ENCODE data around the gene YPEL1.

The YPEL1 gene, protein sequence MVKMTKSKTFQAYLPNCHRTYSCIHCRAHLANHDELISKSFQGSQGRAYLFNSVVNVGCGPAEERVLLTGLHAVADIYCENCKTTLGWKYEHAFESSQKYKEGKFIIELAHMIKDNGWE

DNA sequence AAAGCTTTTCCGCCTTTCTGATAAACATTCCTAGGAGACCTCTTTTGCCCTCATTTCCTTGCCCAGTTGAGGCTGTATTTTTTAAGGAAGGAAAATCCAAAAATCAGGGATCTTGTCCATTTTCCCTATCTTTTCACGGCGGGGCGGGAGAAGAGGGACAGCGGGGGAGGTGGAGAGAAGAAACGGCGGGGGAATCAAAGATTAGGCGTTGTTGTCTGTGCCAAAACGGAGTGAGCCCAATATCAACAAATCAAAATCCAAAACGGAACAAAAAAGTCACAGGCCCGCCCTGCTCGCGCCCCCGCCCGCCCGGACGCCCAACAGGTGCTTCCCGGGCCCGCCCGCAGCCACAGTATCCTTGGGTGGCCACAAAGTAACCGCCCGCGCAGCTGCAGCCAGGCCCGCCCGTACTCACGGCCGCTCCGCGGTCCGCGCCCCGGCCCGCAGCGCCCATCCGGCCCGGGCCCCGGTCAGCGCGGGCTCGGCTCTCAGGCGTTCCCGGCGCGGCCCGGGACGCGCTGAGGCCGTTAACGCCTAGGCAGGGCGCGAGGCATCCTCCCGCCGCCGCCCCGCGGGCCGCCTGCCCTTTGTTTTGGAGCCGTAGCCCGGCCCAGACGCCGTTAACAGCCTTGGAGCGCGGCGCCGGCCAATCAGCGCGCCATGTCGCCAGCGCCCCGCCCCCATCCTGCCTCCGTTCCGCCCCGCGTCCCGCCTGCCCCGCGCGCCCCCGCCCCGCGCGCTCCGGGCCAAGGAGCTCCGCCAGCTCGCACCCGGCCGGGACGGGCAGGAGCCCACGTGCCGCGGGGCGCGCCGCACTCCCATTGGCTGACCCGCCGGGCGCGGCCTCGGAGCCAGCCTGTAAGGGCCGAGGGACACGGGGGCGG is at the start of gene YPEL1:
Gene YPEL1 (minus strand): TSS at position 595 of the 884 bp plus-strand sequence. CDS start 25,050 bp downstream, outside the sequence.
- DNase-seq, result peak; percentile 18

DNA sequence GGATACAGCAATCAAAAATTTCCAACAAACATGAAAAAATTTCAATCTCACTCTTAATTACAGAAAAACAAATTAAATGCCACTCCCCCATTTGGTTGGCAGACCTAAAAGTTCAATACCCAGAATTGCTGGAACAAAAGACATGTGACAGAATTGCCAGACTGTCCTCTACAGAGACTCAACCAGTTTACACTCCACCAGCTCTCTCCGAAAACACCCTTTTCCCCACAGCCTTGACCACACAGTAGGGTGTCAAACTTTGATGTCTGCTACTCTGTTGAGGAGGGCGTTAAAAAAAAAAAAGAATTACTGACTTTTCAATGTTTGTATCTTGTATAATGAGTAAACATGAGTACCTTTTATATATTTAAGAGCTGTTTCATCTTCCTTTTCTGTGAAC is 44.7 kb upstream of the YPEL1 start:
- no peak for DNase-seq

DNA sequence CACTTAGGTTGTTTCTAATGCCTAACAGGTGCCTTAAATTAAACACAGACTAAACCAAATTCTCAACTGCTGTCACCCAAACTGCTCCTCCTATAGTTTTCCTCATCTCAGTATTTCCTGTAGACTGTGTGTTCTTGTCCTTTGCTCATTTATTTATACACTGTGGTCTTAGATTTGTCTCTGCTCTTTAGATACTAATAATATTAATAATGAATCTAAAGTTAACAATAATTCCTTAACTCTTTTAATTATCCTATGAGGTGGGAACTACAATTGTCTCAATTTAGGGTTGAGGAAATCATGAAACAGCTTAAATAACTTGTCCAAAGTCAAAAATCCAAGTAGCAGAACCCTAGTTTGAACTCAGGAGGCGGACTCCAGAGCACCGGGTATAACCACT is 43.9 kb upstream of the YPEL1 start:
- no peak for DNase-seq

DNA sequence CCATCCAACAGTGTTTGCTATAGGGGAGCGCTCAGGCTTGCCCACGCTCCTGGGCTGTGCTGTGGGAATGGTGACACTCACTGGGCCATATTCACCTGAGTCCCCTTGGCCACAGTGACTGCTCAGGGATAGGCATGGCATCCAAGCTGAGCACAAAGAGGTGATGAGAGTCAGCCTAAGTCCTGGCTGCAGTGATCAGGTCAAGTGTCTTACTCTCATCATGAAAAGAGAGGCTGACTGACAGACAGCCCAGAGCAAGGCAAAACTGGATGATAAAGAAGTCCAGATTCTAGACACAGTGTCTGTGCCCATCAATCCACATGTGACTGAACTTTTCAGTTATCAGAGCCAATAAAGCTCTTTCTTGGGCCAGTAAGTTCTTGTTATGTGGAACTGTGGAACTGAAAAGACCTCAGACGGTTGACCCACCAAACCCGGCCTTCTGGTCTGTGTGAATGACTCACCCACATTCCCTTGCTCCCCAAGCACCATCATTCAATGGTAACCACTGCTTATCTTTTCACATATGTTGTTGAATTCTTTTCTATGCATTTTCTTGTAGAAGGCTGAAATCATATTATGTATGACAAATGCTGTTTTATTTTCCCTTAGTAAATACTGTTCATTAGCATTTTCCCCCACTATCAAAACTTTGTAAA is 43.2 kb upstream of the YPEL1 start:
- DNase-seq, result no peak

DNA sequence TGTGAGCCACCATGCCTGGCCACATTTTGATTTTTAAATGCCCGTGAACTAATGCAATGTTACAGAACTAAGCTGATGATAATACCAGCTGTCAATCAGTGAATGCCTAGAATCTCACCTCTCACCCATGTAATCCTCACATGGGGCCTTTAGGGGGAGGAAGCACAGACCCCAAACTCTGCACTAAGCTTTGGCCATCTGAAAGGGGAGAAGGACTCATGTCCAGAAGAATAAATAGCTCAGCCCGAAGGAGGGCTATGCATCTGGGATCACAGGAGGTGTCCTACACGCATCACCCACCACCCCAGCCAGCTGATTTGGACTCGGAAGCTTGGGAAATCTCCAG is 36.0 kb upstream of the YPEL1 start:
- DNase-seq, result no peak

DNA sequence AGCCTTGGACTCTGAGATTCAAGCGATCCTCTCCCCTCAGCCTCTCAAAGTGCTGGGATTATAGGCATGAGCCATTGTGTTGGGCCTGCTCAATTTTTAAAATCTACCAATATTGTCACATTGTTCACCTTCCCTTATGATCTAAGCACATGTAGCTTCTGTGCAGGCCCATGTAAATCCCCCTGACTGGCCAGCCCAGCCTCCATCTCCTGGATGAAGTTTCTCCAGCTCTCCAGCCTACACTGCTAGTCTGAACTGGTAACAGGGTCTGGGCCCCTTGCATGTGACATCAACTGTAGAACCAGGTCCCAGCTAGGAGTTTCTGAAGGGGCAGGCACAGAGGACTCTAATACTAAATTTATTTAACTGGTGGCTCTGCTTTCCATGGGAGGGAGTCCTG is 32.8 kb upstream of the YPEL1 start:
- no peak for DNase-seq

DNA sequence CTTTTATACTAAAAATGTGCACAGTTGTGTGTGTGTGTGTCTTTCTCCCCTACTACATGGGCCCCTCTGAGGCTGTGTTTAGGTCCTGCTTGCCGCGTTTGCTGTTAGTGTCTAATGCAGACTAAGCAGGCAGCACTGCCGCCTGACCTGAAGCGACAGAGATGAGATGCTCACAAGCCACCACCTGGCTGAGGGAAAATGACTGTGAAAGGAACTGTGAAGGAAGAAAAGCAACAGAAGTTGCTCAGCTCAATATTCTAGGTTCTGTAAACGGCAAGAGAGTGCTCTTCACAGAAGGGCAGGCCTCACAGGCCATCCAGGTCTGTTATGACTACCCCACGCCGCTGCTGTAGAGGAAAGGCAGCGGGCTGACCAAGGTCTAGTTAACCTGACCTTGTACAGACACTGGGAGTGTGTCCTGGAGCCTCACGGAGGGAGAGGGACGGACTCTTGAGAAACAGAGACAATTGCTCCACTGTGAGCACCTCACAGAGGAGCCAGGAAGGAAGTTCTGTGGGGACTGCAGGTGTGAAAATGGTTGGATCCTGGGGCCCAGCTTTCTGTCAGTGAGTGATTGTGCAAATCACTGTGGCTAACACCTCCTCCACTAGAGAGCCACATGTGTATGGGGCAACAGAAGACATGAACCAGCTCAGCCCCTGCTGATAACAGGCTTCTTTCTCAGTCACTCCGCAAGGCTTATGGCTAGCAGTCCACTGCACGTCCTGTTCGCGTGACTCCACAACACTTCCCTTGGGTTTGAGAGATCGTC is 31.3 kb upstream of the YPEL1 start:
- DNase-seq, result no peak

DNA sequence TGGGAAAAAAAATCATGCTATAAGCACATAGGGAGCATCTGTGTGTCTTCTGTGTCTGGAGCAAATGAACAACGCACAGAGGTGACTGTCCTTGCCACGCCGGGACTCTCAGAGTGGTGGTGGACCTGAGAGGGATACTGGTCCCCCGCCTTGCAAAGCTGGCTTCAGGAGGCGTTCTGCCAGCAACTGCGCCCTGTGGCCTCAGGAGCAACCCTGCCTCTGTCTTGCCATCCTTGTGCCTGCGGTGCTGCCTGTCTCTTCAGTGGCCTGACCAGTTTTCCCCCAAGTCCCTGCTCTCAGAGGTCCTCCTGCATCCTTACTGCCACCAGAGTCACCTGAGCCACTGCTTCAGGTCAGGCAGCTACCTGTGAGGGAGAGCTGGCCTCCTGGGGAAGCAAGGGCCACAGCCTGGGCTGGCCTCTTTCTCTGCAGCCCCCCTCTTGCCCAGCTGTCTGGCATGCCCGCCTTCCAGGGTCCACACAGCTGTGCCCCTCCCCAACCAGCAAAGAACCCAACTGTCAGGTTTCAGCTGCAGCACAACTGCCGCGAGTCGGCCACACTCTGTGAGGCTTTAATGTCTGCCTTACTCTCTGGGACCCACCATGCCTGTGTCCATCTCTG is 30.4 kb upstream of the YPEL1 start:
- no peak for DNase-seq

DNA sequence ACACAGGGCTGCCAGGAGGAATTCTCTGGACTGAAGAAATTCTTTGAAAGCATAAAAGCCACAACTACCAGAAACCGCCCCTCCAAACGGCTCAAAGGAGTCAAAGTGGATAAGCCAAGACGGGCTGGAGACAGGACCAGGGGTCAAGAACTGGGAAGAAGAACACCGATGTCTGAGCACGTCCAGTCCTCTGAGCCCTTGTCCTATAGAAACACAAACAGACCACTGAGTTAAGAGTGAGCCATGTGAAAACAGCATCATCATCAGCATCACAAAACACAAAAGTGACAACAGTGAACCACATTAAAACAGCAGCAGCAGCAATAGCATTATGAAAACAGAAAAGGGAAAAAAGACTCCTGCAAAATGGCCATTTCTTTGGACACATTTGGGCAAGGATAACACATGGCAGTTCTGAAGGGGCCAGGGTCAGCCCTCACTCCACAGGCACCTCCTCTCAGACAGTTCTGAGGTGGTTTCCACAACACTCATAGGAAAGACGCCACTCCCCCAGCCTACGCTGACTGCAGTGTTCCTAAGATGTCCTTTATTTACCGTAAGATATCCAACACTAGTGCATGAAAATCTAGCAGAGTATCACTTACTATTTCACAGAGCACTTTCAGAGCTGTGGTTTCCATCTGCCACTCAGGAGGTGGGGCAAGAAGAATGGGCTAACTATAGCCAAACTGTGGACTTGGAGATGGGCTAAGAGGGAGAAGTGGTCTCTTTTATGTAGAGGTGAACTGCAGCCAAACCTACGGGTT is 28.6 kb upstream of the YPEL1 start:
- DNase-seq, result no peak

DNA sequence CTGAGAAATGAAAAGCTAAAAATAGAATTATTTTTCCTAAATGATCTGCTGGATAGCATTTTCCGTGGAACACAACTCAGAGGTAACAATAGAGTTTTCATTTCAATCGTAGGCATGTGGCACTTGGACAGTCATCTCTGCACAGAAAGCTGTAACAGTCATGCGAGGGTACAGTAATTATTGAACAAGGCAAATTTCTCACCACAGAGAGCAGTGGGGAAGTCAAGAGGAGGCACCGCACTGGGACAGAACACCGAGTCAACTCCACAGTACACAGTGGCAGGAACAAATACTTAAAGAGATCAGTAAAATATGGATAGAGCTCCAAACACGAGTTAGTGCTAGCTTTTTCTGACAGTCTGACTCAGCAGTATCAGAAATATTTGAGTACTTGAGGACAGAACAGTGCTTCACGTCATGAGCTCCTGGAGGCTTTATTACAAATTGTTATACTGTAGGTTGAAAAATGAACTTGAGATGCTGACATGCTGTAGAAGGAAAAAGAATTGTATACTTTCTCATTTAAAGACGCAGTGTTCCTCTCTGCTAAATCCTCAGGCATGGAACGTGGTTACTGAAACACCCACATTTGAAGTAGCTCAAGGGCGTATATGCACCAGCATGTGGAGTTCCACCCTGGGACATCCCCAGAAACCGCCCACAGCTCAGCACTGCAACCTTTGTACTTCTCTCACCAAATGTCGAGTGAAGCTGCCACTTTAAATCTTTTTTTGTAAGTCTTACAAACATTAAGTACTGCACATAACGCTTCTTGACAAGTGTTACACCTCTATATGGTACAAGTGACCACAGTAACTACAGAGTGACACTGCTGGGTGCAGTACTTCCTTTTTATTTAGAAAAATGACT is 27.4 kb upstream of the YPEL1 start:
- DNase-seq, result no peak

DNA sequence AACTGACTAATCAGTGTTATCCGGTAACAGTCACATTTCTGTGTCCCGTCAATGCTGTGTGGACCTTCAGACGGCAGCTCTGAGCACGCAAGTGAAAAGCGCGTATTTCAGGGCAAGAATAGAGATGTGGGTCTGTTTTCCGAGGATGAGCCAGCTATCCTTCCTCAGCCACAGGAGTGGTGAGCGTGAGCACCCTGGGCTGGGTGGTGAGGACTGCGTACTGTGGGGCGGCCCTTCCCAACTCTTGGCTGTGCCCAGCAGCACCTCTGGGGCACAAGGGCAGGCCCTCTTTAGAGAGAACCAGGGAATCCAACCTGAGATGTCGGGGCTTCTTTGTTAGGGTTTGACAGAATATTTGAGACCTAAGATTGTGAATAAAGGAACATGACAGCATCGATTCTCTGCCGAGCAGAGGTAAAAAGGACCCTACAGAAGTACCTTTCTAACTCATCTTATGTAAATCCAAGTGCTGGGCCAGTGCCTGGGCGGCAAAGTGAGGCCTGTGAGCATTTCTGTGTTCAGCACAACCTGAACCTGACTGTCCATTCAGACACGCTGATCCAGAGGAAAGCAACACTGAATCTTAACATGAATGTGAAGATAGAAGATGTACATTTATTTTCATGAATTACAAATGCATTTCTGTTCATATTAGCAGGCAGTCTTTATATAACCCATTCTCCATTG is 26.5 kb upstream of the YPEL1 start:
- DNase-seq, result no peak

DNA sequence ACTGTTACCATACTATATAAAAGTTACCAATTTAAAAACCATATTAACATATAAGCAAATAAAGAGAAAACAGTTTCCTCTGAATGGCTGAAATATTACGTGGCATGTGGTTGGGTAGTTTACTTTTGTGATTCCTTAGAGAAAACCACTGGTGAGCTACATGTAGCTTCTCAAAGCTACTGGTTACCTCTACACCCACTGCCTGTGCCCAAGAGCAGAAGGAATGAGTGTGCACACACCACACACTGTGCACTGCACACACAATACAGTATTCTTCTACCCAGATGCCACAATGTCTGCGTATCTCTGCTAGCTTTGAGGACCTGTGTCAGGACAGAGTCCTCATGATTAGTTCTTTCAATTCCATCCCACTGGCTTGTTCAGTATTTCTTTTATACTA is 25.5 kb upstream of the YPEL1 start:
- DNase-seq, result no peak

DNA sequence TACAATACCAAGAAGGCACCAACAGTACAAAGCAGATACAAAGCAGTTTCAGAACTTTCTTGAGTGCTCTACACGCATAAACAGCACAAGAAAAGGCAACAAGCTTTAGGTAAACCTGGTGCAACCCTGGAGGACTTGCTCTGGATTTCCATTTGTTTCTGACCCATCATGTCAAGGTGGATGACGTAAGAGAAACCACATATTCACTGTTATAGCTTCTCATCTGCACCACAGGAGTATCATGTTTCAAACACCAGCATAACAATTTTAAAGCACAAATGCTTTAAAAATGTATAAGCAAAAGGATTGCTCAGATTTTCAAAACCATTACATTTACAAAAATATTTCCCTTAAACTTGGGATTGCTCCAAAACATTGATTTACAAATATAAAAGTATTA is 25.0 kb upstream of the YPEL1 start:
- no peak for DNase-seq

DNA sequence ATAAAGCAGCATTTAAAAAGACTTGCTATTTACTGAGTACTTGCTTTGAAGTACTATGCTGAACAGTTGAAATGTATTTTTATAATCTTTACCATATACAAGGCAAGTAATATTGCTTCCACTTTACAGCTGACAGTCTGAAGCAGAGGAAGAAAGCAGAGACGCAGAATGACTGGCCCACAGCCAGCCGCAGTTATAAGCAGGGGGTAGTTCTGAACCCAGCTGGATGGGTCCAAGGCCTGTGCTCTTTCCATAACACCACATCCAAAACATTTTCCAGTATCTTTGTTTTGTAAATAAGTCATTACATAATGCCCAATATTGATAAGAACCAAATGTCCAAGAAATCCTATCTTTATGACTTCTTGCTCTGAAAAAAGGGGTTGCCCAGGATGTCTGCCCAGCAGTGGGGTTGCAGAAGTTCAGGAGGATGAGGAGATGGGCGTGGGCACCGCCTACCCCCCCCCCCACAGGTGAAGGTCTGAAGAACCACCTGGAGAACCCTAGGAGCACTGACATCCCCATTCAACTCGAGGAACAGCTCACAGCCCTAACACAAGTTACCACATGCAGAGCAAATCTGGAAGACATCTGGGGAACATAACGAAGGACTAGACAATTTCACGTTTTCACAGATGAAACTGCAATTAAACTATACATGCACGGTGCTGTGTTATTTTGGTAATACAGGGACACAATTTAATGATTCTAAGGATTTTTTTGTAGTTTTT is 24.2 kb upstream of the YPEL1 start:
- DNase-seq, result no peak

DNA sequence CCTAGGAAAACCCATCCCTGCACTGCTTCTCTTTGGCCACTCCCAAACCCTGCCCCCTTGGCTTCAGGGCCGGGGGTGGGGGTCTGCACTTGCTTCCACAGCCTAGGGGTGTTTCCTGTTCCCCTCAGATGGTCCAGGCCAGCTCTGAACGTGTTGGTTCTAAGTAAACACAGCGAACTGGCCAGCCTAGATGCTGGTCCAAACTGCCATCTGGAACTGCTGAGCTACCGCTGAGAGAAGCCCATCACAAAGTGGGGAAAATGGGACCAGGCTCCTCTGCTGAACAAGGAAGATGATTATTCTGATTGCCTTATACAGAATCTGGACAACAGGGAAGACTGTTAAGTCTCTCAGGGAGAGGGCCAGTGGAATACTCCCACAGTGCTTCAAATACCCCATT is 23.5 kb upstream of the YPEL1 start:
- no peak for DNase-seq

DNA sequence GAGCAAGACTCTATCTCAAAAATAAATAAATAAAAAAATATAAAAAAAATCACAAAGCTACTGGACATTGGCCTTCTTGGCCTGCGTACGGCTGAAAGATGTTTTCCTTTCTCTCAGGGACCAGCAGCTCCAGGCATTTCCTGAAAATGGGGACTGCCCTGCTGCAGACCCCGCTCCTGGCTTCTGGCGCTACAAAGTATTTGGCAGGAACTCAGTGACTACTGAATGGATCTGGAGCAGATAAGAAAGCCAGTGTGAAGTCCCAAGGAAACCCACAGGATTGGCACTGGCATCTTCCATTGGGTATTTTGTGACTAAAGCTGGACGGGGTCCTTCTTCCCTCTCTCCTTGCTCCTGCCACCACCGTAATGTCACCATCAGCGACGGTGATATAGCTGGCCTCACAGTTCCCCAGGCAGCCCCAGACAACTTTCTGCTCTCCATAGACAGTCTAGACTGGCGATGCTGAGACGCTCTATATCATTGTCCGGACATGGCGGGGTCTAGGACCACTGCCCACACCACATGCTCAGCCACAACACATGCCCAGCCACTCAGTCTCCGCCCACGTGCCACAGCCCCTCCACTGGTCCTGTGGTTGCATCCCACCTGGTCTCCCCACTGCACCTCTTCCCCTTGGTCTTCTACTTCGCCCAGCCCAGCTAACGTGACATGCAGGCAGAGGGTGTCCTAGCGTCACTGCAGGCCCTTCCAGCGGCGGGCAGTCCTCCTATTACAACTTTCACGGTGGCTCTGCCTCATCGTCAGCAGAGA is 22.7 kb upstream of the YPEL1 start:
- no peak for DNase-seq

DNA sequence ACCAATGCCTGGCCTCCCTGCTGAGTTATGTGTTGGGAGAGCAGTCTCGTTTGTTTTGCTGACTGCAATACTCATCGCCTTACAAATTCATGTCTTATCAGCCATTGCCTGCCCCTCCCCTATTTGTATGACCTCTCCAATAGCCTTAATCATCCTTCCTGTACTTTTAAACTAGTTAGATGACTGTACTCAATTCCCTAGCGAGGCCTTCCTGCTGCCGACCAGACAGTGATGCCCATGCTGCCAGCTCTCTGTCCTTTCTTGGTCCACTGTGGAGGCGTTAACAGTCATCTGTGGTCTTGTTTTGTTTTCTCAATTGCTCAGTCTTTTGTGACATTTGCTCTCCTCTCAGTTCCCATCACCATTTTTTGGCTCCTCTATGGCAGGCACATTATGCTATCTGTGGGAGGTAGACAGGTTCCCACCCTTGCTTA is 20.3 kb upstream of the YPEL1 start:
- DNase-seq, result no peak

DNA sequence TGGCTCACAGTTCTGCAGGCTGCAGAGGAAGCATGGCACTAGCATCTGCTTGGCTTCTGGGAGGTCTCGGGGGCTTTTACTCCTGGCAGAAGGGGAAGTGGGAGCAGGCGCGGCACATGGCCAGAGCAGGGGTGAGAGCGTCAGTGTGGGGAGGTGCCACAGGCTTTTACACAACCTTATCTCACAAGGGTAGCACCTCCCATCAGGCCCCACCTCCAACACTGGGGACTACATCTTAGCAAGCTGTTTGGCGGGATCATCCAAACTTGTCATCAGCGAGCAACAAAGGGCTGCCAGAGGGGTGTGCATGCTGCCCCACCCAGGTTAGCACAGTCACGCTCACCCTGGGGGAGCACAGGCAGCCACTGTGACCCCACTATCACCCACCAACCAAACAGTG is 18.9 kb upstream of the YPEL1 start:
- DNase-seq, result no peak

All from DMS79 treated with DMSO at 0.1 percent for 48 hours (cell line).